GM19468 (cell line): ENCODE data around the gene BLOC1S1.

Source experiments
- ATAC-seq: cut with Tn5 transposase; IDR thresholded peaks from one replicate; pipeline ENCODE4 v1.9.1; 2021; ENCODE audit warnings: mild to moderate bottlenecking, moderate library complexity, moderate number of reproducible peaks; ENCODE audit not compliant: unreplicated experiment; ENCODE audit errors: extremely low read depth

Gene BLOC1S1

DNA sequence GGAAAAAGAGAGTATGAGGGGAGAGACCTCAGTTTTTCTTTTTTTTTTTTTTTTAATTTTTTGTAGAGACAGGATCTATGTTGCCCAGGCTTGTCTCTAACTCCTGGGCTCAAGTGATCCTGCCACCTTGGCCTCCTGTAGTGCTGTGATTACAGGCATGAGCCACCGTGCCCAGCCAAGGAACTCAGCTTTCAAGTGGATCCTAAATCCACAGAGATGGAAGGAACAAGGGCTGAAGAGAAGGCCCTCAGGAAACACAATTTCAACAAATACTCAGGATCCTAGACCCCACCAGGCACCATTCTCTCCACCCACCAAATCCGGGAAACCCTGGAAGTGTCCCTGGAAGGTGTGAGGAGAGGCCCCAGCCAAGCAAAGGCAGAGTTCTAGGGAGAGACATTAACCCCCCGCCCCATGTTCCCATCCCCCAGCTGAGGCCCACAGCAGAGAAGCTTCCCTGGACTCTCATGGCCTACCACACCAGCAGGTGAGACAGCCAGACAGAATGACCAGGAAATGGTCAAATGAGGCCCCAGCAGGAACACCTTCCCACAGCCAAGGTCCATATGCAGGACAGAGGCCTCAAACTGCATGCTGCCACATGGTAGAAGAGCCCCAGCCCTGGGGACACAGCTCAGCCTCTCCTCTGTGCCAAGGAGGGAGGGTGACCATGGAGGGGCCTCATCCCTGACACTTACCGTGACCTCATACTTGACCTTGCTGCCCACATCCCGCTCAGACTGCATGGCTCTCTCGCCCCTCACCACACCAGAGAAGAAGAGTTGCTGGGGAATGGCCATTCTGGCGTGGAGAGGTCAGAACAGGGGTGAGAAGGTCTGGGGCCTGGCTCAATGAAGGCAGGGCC is 22.3 kb upstream of the BLOC1S1 start:
- no peak for ATAC-seq

DNA sequence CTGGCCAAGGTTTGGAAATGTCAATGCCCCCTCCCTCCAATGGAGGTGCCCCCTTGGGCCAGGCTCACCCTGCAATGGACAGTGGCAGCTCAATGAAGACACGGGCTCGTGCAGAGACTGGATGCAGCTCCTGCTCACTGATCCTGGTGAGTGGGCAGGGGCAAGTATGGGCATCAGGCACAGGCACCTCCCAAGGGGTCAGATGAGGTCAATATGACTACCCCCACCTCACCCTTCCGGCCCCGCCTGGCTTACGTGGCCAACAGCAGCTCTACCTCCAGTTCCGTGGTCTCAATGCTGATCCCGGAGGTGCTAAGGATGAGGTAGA is 21.7 kb upstream of the BLOC1S1 start:
- no peak for ATAC-seq

DNA sequence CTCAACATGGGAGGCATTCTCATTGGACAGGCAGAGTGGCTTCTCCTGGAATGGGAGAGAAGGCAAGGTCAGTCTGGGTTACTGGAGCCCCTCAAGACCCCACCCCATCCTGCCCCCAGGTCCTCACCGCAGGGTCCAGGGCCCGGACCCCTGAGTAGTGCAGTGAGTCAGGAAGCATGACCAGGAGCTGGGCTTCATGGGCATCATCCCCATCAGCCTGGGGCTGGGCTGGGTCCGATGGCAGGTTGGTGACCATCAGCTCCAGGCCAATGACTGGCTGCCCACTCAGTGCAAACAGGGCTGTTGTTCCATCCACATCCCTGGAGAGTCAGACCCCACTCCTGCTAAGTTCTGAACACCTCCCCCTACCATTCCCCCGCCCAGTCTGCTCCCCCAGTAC is 21.2 kb upstream of the BLOC1S1 start:
- no peak for ATAC-seq

DNA sequence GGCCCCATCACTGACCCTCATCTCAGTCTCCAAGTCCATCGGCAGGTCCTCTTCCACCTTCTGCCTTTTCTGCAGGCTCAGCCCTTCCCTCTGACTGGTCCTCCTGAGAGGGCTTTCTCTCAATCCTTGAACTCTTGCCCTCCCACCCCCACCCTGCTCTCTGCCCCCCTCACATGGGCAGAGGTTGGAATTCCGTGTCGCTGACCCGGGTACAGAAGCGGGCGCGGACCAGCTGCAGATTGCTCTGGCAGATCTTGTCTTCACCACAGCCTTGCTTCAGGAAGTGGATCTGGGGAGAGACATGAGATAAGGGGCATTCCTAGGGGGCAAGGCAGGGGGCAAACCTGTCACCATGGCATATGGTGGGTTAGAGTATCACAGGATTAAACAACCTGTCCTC is 20.5 kb upstream of the BLOC1S1 start:
- no peak for ATAC-seq

DNA sequence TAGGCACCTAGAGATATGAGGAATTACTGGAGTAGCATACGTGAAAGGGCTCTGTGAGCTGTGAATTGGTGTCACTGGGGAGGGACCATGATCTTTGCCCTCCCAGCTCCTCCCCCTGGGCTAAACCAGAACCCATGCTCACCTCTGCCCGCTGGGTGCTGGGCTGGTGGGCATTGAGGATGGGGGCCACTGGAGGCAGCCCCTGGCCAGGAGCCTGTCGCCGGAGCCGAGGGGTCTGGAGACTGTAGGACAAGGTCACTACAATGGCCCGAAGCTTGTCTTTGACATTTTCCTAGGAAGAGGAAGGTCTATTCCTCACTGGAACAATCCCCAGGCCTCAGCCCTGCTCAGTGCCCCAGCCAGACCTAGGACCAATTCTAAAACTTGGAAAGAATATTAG is 19.7 kb upstream of the BLOC1S1 start:
- no peak for ATAC-seq

DNA sequence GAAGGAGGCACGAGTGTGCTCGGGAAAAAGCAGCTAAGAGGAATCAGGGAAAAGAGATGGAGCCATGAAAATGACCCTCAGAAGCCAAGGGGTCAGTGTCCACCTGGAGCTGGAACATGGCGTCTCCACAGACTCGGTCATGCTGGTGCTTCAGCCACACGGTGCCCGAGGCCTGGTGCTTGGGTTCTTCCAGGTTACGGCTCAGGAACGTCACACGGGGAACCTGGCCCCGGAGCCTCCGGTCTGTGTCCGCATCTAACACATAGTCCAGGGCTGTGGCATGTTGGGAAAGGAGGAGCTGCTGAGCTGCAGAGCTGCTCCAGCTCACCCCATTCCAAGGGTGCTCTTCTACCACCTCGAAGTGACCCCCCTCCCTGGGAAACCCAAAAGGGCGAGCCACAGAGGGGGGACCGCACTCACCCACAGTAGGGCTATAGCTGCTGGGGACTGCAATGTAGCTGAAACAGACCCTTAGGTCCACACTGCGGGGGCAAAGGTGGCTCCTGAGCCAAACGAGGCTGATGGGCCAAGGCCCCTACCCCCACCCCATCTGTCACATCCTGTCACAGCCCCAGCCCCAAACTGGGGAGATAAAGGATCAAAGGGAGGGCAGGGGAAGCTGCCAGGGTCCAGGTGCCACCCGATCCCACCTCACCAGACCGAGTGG is 18.9 kb upstream of the BLOC1S1 start:
- ATAC-seq = no peak

DNA sequence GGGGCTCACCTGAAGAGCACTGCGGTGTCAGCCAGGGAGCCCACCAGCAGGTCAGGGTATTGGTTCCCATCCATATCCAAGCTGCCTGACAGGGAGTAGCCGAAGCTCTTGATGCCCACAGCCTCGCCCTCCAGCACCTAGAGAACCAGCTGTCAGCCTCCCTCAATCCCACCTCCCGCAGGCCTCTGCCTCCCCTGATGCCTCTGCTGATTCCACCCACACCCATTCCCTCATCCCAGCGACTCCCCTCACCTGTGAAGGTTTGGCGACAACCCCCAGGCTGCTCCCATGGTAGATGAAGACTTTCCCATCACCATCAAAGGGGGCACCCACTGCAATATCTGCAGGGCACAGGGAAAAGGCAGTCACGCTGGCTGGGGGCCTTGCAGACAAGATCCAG is 18.2 kb upstream of the BLOC1S1 start:
- ATAC-seq = no peak

DNA sequence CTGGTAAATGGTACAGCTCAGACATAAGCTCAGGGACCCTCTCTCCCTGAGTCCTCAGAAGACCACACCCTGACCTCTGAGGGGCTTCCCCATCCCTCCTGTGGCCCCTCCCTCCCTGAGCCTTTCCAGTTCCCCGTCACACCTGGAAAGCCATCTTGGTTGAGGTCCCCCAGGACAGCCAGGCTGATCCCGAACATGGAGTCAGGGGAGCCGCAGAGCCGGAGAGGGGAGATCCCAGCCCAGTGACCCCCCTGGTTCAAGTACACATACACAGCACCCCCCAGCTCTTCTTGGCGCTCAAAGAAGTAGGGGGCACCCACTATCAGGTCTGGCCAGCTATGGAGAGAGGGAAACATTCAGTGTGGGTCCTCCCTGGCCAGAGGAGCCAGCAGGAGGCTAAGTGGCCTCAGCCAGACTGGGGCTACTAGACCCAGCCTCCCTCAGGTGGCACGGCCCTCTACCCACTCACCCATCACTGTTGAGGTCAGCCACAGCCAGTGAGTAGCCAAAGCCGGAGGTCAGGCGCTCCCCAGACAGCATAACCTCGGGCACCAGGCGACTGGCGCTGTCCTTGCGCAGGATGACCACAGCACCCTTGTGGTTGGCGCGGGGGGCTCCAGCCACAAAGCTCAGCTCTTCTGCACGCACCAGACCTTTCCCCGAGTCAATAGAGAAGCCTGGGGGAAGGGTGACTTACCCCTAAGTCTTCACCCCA is 17.4 kb upstream of the BLOC1S1 start:
- no peak for ATAC-seq

DNA sequence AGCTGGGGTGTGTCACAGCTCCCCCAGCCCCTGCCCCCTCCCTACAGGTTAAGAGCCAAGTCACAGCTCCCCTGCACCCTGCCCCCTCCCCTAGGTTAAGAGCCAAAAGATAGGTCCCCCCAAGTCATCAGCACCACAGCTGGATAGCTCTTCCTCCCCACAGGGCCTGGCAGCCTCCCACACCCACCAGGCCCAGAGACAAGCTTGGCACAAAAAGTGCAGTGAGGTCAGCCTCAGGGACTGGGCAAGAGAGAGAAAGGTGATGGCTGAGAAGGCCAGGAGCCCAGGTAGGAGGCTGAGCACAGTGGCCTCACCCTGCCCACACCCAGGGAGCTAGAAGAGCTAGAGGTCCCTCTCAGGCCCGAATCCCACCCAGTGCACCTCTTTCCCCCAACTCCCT is 16.9 kb upstream of the BLOC1S1 start:
- ATAC-seq = no peak

DNA sequence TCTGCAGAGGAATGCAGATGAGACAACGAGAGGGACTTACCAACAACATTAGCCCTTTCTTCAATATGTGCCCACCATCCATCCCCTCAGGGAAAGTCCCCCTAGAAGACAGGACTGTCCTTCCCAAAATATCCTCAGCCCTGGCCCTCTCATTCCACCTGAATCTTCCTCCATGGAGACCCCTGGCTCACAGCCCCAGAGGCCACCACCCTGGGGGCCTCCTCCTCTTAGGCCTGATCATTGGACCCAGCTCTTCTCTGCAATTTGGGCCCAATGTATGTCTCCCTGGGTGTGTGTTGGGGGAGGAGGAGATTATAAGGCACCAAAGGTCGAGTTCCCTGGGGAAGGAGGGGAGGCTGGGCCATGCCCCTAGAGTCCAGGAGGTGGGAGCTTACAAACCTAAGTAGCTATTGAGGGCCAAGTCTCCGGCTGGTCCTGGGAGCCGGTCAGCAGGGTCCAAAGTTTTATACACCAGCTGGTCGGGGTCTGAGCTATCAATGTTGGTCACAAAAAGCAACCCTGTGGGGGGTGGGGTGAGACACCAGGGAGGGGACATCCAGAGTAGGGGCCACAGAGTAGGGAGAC is 16.3 kb upstream of the BLOC1S1 start:
- no peak for ATAC-seq

DNA sequence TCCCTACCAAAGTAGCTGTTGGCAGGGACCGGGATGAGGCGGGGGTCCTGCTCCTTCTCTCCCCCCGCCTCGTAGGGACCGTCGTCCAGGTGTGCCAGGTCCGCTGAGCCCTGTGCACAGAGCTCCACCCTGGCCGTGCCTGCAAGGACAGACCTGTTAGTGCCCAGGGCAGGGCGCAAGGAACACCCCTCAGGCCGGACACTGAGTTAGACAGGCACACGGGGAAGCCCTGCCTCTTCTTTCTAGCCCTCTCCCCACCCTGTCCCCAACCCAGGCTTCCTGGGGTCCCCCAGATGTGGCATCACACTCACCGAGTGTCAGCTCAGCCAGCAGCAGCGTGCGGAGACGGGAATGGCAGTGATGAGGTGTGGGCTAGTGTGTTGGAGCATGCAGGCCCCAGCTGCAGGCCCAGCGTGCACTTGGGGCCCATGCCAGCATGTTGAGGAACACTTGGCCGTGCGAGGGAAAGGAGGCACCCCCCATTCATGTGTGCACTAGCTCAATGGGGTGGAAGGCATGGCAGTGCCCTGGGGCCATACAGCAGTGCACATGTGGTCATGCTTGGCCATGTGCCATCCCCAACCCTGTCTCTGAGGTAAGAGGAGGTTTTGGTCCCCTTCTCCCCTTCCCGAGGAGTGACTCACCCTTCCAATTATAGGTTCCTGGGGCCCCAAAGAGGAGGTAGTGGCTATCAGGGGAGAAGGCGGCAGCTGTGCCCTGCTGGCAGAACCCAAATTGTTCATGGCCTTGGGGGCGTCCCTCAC is 15.4 kb upstream of the BLOC1S1 start:
- no peak for ATAC-seq

DNA sequence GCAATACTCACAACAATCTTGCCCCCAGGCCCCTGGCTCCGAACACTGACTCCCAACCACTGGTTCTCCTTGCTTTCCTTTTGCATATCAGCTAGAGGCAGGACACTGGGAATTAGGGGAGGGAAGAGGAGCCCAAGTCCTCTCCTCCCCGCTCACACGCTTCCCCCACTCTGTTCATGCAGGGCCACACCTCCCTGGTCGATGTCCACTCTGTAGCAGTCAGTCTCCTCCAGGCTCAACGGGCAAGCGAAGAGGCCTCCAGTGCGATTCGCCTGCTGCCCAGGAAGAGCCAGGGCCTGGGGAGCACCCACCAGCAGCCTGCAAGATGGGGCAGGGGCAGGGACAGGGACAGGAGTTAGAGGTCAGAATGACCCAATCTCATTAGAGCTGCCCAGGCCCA is 13.0 kb upstream of the BLOC1S1 start:
- ATAC-seq = no peak

DNA sequence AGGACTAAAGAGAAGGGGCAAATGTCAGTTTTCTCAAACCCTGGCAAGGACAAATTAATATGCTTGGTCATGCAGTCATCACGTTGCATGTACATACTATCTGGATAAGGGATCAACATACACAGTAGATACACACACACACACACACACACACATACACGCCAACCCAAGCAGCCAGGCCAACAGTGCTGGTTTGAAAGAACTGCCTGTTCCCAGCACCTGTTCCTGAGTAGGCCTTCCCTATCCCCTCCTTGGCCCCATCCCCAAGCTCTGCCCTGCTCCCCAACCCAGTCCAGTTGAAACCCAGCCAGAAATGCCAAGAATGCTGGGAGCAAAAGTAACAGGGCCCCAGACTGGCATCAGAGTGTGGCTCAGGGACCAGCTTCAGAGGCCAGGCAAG is 12.6 kb upstream of the BLOC1S1 start:
- ATAC-seq = no peak

DNA sequence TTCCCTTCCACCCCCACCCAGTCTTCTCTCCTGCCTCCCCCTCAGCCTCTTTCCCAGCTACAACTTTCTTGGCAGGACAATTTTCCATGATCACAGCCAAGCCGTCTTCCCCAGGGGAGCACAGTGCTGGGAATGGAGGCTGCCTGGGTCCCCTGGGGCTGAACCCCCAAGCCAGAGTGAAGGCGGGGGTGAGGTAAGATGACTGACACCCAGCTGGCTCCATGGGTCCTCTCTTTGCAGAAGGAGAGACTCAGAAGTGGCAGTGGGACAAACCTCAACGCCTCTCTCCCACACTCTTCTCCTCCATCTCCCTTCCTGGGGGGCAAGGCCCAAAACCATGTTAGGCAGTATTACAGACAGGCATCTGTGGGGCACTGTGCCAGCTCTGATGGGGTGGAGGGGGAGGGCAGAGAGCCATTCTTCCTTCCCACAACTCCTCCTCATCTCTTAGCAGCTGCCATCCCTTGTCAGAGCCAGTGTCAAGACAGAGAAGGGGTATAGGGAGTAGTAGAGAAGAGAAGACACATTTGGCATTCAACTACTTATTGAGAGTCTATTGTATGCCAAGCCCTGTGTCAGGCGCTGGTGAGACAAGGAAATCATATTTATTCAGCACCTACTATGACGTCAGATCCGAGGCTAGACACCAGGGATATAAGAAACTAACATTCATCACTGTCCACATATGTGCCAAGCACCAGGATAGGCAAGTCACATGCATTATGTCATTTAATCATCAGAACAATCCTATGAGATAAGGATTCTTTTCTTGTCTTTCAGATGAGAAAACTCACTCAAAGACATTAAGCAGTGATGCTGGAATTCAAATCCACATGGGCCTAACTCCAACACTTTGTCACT is 11.7 kb upstream of the BLOC1S1 start:
- no peak for ATAC-seq

DNA sequence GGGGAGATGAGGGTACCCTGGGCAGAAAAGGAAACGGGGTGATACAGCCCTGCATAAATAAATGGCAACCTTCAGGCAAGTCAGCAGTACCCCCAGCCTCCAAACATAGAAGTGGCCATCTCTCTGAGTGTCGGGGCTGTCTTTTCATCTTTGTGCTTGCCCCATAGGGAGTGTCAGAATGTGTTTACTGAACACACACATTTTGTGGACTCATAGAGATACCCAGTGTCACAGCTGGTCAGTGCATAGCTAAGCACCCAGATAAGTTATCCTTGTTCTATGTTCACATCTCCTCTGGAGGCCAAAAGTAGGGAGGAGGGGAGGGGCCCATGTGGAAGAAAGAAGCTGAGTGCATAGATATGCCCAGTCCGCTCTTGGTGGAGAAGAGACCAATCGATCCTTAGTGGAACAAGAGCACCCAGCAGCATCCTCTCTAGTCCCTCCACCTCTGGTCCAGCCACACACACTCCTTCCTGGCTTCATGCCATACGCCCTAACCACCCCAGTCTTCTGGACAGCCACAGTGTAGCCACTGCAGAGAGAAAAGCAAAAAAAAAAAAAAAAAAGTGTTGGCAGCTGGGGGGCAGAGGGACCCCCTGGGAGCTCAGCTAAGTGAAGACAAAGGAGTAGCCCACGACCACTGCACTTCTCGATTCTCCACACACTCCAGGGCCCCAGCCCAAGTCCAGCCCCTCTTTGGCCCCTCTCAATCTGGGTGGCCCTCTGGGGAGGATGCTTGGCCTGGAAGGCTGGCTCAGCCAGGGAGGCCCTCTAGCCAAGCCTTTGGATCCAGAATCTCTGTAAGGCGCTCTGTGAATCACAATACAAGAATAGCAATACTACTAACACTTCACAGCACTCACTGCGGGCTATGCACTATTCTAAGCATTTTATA is 10.8 kb upstream of the BLOC1S1 start:
- ATAC-seq = no peak

DNA sequence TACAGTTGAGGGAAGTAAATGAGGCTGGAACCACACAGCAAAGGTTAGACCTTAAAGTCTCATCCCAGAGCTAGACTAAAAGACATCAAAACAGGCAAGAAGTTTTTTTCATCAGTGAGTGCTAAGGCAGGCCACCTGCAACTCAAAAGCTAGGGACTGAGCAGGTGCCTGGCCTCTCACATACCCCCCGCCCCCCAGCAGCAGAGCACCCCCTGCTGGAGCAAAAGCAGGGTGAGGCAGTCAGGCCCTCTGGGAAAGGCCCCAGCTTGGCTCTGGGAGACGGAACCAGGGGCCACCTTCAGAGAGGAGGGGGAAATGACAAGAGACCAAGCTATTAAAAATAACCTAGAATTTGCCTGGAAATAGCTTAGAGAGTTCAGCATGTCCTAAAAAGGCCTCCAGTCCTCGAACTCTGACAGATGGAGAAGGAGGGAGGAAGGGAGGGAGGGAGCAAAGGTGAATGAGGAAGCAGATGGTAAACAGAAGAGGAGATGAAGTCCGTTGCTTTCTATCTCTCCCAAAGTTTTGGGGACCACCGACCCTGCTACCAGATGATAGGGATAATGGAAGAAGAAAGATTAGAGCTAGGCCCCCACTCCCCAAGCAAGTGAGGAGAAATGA is 10.0 kb upstream of the BLOC1S1 start:
- no peak for ATAC-seq

DNA sequence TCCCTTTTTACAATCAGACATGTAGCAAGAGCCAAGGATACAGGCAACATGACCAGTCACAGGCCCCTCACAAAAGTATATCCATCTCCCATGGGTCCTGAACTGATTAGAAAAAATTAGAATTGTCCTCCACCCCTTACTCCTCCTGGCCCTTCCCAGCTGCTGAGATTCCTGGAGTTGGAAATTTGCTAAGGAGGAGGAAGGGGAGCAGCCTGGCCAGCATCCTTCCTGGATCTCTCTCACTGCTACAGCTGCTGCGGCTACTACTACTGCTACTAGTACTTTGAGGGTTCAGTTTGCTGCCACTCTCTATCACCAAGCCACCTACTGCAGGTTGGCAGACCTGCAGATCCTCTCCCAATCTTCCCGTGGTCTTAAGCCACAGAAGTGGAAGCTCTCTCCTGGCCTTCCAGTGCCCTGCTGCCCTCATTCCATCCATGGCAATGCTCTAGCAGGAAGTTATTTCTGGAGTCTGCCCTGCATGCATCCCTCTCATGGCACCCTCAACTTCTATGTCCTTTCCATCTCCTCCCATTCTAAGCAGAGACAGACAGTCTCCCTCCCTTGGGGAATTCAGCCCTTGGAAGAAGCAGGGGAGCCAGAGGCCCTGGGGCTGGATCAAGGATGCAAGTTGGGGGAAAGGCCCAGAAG is 9.2 kb upstream of the BLOC1S1 start:
- no peak for ATAC-seq
